GM21423 (cell line): ENCODE measurements around the gene KARS1.

ENCODE experiments used
- ATAC-seq: cut with Tn5 transposase; IDR thresholded peaks from one replicate; pipeline ENCODE4 v1.9.1; 2021; ENCODE audit warnings: mild to moderate bottlenecking, moderate library complexity; ENCODE audit not compliant: unreplicated experiment

KARS1 gene

DNA sequence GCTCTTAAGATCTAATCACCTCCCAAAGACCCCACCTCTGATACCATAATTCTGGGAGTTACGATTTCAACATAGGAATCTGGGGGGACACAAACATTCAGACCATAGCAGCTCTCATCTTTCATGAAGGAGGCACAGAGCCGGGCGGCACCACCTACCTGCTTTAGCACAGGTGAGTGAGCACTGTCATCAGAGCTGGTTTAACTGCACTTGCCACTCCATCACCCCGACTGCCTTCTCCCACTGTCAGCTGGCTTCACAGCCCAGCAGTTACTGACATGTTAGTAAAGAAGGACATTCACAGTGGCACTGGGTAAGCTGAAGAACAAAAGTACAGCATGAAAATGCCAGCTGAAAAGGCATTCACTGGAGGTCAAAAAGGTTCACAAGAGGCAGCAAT is 58.7 kb downstream of the KARS1 start:
- no peak for ATAC-seq

DNA sequence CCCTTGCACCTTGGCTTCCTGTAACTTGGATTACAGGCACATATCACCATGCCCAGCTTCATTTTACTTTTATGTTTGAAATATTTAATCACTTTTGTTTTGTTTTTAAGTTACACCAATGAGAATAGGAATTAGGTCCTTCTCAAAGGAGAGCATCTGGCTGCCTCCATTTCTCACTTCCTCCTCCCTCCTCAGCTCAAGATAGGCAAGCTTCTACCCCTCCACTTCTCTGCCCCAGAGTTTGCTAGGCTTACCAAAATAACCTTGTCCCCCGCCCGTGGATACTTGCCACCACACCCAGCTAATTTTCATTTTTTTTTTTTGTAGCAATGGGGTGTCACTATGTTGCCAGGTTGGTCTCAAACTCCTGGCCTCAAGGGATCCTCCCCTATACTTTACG is 63.4 kb downstream of the KARS1 start:
- ATAC-seq: no peak

DNA sequence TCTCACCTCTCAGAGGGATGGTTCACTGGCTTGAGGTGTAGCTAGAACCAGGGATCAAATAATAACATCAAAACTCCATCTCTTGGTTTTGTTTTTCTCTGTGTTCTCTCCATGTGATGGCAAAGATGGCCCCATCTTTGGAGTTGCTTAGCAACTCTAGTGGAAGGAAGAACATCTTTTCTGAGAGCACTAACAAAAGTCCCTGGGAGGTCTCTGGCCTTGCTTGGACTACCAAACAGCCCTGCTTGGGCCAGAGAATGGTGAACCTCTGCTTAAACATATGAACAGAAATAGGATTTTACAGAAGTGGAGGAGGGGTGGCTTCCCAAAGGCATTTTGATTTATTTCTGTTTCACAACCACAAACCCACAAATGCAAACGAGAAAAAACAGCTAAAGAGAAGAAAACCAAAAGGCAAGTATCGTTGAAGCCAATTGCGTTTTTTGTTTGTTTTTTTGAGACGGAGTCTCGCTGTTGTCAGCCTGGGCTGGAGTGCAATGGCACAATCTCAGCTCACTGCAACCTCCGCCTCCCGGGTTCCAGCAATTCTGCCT is 68.1 kb downstream of the KARS1 start:
- ATAC-seq: no peak

DNA sequence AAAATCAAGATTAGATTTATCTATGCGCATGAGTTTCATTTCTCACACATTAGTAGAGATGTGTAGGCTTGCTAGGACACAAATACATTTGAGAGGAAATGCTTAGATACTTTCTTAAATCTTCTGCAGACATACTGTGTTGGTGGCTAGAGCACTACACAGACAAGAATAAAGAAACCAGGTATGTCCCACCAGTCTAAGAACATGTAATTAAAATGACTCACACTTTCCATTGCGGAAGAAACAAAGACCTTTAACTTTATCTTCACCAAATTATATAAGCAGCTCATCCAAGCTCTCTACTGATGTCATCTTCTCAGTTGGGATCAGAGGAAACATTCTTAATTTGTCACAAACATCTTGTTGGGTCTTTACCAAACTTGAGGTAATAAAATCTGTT is 68.7 kb downstream of the KARS1 start:
- ATAC-seq: no peak

DNA sequence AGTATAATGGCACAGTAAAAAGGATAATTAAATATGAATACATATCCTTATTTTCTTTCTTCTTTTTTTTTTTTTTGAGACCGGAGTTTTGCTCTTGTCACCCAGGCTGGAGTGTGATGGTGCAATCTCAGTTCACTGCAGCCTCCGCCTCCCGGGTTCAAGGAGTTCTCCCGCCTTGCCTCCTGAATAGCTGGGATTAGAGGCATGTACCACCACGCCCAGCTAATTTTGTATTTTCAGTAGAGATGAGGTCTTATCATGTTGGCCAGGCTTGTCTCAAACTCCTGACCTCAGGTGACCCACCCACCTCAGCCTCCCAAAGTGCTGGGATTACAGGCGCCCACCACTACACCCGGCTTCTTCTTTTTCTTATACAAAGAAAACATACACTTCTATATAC is 69.3 kb downstream of the KARS1 start:
- no peak for ATAC-seq
